GM12892 (cell line): ENCODE measurements around the gene TMUB1.

Experiments used
- POLR2A ChIP-seq: IDR thresholded peaks from 2 replicates; pipeline ENCODE4 v1.6.1; 2011; ENCODE audit warnings: low read depth, low read length, control low read depth
- TAF1 ChIP-seq: IDR thresholded peaks from 2 replicates; pipeline ENCODE4 v1.6.1; 2011; ENCODE audit warnings: low read depth, mild to moderate bottlenecking, control low read depth, low read length, borderline replicate concordance

GRCh38 chr7:151095123-151095797 lies 12.0 kb upstream of the TMUB1 start:
- no peak for TF ChIP-seq POLR2A
- no peak for TF ChIP-seq TAF1
